Prostate gland (tissue), 2 donors: ENCODE results near the gene PITPNC1.

Experiments used
- POLR2A ChIP-seq: fragments of 450-650 bp; IDR thresholded peaks from one replicate; pipeline ENCODE4 v1.6.1; 2016; ENCODE audit warnings: antibody characterized with exemption, mild to moderate bottlenecking
- POLR2AphosphoS5 ChIP-seq: sonication (generic); formaldehyde crosslinking; IDR thresholded peaks from one replicate; pipeline ENCODE4 v1.6.1; 2017; ENCODE audit warnings: antibody characterized with exemption
- TF ChIP-seq, protein P1 (sequence below), 4 experiments: fragments of 200-600 bp in 2 of 4; fragments of 450-650 bp in 2 of 4; sonication (generic) in 2 of 4; IDR thresholded peaks; 1 replicate in 3 of 4; 2 replicates in 1 of 4; pipeline ENCODE4 v1.5.1; 2016 to 2019; ENCODE audit warnings: antibody characterized with exemption in 4 of 4, mild to moderate bottlenecking in 2 of 4, moderate library complexity in 2 of 4

DNA sequence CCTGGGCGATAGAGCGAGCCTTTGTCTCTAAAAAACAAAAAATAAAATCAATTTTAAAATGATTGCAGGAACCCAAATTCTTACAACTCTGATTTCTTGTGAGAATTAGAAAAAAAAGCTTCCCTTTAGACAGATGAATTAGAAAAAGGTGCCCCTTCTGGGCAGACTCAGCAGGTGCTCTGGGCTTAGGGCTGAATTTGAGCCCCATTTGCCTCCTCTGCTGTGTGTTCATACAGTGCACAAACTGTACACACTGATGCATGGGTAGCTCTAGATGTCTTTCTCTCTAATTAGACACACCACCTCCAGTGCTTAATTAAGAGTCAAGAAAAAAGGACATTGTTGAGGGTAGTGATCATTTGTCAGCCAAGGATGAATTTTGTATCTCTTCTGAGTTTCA, 302.1 kb downstream of the PITPNC1 start:
- TF ChIP-seq, protein P1, sequence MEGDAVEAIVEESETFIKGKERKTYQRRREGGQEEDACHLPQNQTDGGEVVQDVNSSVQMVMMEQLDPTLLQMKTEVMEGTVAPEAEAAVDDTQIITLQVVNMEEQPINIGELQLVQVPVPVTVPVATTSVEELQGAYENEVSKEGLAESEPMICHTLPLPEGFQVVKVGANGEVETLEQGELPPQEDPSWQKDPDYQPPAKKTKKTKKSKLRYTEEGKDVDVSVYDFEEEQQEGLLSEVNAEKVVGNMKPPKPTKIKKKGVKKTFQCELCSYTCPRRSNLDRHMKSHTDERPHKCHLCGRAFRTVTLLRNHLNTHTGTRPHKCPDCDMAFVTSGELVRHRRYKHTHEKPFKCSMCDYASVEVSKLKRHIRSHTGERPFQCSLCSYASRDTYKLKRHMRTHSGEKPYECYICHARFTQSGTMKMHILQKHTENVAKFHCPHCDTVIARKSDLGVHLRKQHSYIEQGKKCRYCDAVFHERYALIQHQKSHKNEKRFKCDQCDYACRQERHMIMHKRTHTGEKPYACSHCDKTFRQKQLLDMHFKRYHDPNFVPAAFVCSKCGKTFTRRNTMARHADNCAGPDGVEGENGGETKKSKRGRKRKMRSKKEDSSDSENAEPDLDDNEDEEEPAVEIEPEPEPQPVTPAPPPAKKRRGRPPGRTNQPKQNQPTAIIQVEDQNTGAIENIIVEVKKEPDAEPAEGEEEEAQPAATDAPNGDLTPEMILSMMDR (IDR thresholded peaks at IDR 0.05) = no peak
- TF ChIP-seq POLR2AphosphoS5 (no peak), POLR2A (no peak)
